Measurements from ENCODE around the gene GRIP2.

The GRIP2 gene

GRCh38 chr3:14538451-14539088 is 1.6 kb downstream of the GRIP2 start:
- DNase-seq, result no peak

GRCh38 chr3:14537590-14538450 is 2.3 kb downstream of the GRIP2 start:
- no peak for DNase-seq

- DNase-seq, result no peak
Observed at GRCh38 chr3:14536837-14537589, 3.1 kb downstream of the GRIP2 start.

GRCh38 chr3:14536055-14536815 is 3.9 kb downstream of the GRIP2 start:
- DNase-seq, result no peak

- DNase-seq, result no peak
Observed at GRCh38 chr3:14535616-14536015, 4.5 kb downstream of the GRIP2 start.

GRCh38 chr3:14534516-14535191 is 5.5 kb downstream of the GRIP2 start:
- no peak for DNase-seq

- no peak for DNase-seq
Observed at GRCh38 chr3:14533457-14533958, 6.6 kb downstream of the GRIP2 start.

GRCh38 chr3:14532691-14533456 is 7.3 kb downstream of the GRIP2 start:
- DNase-seq, result no peak

GRCh38 chr3:14531856-14532395 is 8.2 kb downstream of the GRIP2 start:
- no peak for DNase-seq

- DNase-seq, result no peak
Observed at GRCh38 chr3:14528081-14528480, 12.1 kb downstream of the GRIP2 start.

GRCh38 chr3:14525685-14526631 is 14.2 kb downstream of the GRIP2 start:
- DNase-seq, result no peak

- no peak for DNase-seq
Observed at GRCh38 chr3:14524920-14525660, 15.1 kb downstream of the GRIP2 start.

GRCh38 chr3:14524311-14524711 is 15.8 kb downstream of the GRIP2 start:
- DNase-seq, result no peak

- no peak for DNase-seq
Observed at GRCh38 chr3:14523792-14524191, 16.4 kb downstream of the GRIP2 start.

GRCh38 chr3:14522768-14523167 is 17.4 kb downstream of the GRIP2 start:
- no peak for DNase-seq

GRCh38 chr3:14522129-14522691 is 17.9 kb downstream of the GRIP2 start:
- DNase-seq, result no peak

- DNase-seq, result no peak
Observed at GRCh38 chr3:14521611-14522010, 18.5 kb downstream of the GRIP2 start.

GRCh38 chr3:14520967-14521366 is 19.2 kb downstream of the GRIP2 start:
- no peak for DNase-seq

GRCh38 chr3:14520149-14520548 is 20.0 kb downstream of the GRIP2 start:
- DNase-seq, result no peak

Data from central memory CD4-positive, alpha-beta T cell (primary cell).